OCI-LY3 (cell line): Measurements from ENCODE around the gene SERAC1.

Experiments
- H2AFZ ChIP-seq: fragments of 200-600, 300-600 bp; shearing (Covaris generic); 2 replicates; pipeline ENCODE4 v1.6.0; 2014; ENCODE audit warnings: antibody characterized with exemption, low read depth, low read length
- H3K27ac ChIP-seq: fragments of 200-600, 300-600 bp; sonication (generic); 2 replicates; pipeline ENCODE4 v1.5.1; 2014; ENCODE audit warnings: mild to moderate bottlenecking, low read length, moderate library complexity, mixed read lengths
- H3K27me3 ChIP-seq: fragments of 200-600, 300-600 bp; sonication (generic); 2 replicates; pipeline ENCODE4 v1.6.1; 2014; ENCODE audit warnings: low read depth, low read length, mixed read lengths
- H3K36me3 ChIP-seq: fragments of 200-600, 300-600 bp; sonication (generic); replicated peaks from 2 replicates; pipeline ENCODE3; 2014; ENCODE audit warnings: low read depth, low read length, mixed read lengths
- H3K4me1 ChIP-seq: fragments of 300-600, 200-600 bp; sonication (generic); 2 replicates; pipeline ENCODE4 v1.6.1; 2014; ENCODE audit warnings: low read length, mixed read lengths
- H3K4me2 ChIP-seq: fragments of 200-600, 300-600 bp; sonication (generic); 2 replicates; pipeline ENCODE4 v1.6.1; 2014; ENCODE audit warnings: low read length, mixed read lengths
- H3K4me3 ChIP-seq: fragments of 300-600, 200-600 bp; sonication (generic); 2 replicates; pipeline ENCODE4 v1.5.1; 2014; ENCODE audit warnings: antibody characterized with exemption, mild to moderate bottlenecking, low read length, moderate library complexity
- H3K79me2 ChIP-seq: fragments of 300-600, 200-600 bp; shearing (Covaris generic); 2 replicates; pipeline ENCODE4 v1.6.1; 2014; ENCODE audit warnings: mild to moderate bottlenecking, low read length, mixed read lengths
- H3K9ac ChIP-seq: fragments of 300-600, 200-600 bp; shearing (Covaris generic); 2 replicates; pipeline ENCODE4 v1.6.0; 2014; ENCODE audit warnings: mild to moderate bottlenecking, low read length, moderate library complexity
- H3K9me3 ChIP-seq: fragments of 200-600, 300-600 bp; shearing (Covaris generic); 2 replicates; pipeline ENCODE4 v1.6.1; 2014; ENCODE audit warnings: low read length, mixed read lengths; ENCODE audit not compliant: insufficient read depth
- H4K20me1 ChIP-seq: fragments of 200-600, 300-600 bp; sonication (generic); 2 replicates; pipeline ENCODE4 v1.6.1; 2016; ENCODE audit warnings: low read length, mixed read lengths; ENCODE audit not compliant: insufficient read depth
- EZH2phosphoT487 ChIP-seq: fragments of 200-600 bp; shearing (Covaris generic); IDR thresholded peaks from 2 replicates; pipeline ENCODE4 v1.6.1; 2018; ENCODE audit warnings: antibody characterized with exemption, mixed run types, low read depth
- TF ChIP-seq, protein P1 (sequence below): fragments of 200-600, 300-600 bp; sonication (generic); IDR thresholded peaks from 2 replicates; pipeline ENCODE4 v1.5.1; 2014; ENCODE audit warnings: antibody characterized with exemption, low read length, low read depth

Gene SERAC1

DNA sequence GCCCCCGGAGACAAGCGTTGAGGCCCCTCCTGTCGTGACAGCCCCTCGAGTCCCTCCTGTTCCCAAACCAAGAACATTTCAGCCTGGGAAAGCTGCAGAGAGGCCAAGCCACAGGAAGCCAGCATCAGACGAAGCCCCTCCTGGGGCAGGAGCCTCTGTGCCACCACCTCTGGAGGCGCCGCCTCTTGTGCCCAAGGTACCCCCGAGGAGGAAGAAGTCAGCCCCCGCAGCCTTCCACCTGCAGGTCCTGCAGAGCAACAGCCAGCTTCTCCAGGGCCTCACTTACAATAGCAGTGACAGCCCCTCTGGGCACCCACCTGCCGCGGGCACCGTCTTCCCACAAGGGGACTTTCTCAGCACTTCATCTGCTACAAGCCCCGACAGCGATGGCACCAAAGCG lies 72.4 kb downstream of the SERAC1 start:
- H3K79me2 ChIP-seq: no peaks in the 10 kb centered on the region
- no peak overlapping the region for H2AFZ ChIP-seq
- no peak overlapping the region for H3K4me3 ChIP-seq
- H3K9me3 ChIP-seq: no peaks in the 10 kb centered on the region
- H4K20me1 ChIP-seq: no peaks in the 10 kb centered on the region
- peaks cover 6% of the 10 kb centered on the region for H3K36me3 ChIP-seq
- H3K27me3 ChIP-seq: no peaks in the 10 kb centered on the region
- H3K27ac ChIP-seq: no peak overlapping the region
- no peak overlapping the region for H3K9ac ChIP-seq
- TF ChIP-seq, protein P1, sequence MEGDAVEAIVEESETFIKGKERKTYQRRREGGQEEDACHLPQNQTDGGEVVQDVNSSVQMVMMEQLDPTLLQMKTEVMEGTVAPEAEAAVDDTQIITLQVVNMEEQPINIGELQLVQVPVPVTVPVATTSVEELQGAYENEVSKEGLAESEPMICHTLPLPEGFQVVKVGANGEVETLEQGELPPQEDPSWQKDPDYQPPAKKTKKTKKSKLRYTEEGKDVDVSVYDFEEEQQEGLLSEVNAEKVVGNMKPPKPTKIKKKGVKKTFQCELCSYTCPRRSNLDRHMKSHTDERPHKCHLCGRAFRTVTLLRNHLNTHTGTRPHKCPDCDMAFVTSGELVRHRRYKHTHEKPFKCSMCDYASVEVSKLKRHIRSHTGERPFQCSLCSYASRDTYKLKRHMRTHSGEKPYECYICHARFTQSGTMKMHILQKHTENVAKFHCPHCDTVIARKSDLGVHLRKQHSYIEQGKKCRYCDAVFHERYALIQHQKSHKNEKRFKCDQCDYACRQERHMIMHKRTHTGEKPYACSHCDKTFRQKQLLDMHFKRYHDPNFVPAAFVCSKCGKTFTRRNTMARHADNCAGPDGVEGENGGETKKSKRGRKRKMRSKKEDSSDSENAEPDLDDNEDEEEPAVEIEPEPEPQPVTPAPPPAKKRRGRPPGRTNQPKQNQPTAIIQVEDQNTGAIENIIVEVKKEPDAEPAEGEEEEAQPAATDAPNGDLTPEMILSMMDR: no peak
- TF ChIP-seq EZH2phosphoT487: no peak
- H3K4me1 ChIP-seq: no peaks in the 10 kb centered on the region
- H3K4me2 ChIP-seq: no peak overlapping the region

DNA sequence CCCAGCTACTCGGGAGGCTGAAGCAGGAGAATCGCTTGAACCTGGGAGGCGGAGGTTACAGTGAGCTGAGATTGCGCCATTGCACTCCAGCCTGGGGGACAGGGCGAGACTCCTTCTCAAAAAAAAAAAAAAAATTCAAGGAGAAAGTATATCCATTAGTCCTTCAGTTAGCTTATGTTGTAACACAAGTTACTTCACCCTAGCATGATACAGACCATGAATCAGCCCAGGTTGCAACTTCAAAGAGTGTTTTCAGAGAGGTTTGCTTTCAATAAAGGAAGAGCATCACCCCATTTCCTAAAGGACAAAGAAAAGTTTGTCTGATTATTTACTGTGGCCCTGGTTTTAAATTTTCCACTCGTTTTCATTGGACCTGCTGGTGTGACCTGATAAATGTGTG lies 73.0 kb downstream of the SERAC1 start:
- Histone ChIP-seq H3K4me2 (no peak overlapping the region), H2AFZ (no peak overlapping the region), H3K36me3 (peaks cover 6% of the 10 kb centered on the region), H3K9ac (no peak overlapping the region), H3K27ac (no peak overlapping the region), H3K9me3 (no peaks in the 10 kb centered on the region), H4K20me1 (no peaks in the 10 kb centered on the region), H3K27me3 (no peaks in the 10 kb centered on the region), H3K4me3 (no peak overlapping the region), H3K79me2 (no peaks in the 10 kb centered on the region), H3K4me1 (no peaks in the 10 kb centered on the region)
- no peak for TF ChIP-seq EZH2phosphoT487
- TF ChIP-seq, protein P1: no peak

DNA sequence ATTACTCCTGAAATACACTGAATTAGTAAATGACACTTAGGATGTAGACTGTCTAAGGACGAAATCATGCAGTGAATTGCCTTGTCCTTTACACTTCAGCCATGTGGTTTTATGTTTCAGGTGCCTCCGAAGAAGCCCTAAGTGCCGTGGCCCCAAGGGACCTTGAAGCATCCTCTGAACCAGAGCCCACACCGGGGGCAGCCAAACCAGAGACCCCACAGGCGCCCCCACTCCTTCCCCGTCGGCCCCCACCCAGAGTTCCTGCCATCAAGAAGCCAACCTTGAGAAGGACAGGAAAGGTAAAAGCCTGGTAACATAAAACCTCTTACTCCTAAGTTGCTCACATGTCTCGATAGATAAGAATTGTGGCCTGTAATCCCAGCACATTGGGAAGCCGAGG lies 75.3 kb downstream of the SERAC1 start:
- Histone ChIP-seq H3K27ac (no peak overlapping the region), H3K36me3 (peaks cover 6% of the 10 kb centered on the region), H3K9me3 (no peaks in the 10 kb centered on the region), H3K79me2 (no peaks in the 10 kb centered on the region), H3K4me3 (no peak overlapping the region), H3K9ac (no peak overlapping the region), H3K27me3 (no peaks in the 10 kb centered on the region), H3K4me1 (no peaks in the 10 kb centered on the region), H3K4me2 (no peak overlapping the region), H2AFZ (no peak overlapping the region), H4K20me1 (no peaks in the 10 kb centered on the region)
- TF ChIP-seq EZH2phosphoT487: no peak
- TF ChIP-seq, protein P1: no peak

DNA sequence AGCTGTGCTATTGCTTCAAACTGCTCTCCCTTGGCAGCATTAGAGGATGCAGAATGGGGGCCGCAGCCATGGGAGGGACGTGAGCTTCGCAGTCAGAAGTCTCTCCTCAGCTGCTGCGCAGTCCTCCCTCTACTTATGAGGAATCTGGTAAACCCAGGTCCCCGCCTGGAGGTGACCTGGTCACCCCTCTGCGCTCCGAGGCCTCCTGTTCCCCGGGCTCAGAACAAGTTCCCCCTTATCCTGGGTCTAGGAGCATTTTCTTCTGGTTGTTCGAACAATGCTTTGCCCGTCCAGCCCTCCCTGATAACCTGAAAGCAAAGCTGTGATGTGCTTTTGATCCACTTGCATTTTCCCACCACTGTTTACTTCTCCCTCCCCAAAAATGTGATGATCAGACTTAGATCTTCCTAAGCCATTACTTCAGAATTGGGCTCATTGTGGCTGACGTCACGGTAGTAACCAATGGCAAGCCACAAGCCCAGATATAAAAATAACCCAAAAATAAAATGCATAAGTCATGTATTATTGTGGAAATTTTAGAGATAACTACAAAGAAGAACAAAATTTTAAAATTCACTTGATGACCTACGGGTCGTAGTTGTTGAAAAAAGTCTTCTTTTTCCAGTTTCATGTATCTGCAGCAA lies 80.7 kb downstream of the SERAC1 start:
- Histone ChIP-seq H3K4me3 (no peak overlapping the region), H3K4me1 (0 out of 2 replicates have a peak, but pooled peaks cover 5% of the 10 kb centered on the region), H3K9me3 (no peaks in the 10 kb centered on the region), H3K4me2 (no peak overlapping the region), H3K9ac (no peak overlapping the region), H2AFZ (no peak overlapping the region), H3K27me3 (no peaks in the 10 kb centered on the region), H3K36me3 (no peaks in the 10 kb centered on the region), H3K27ac (no peak overlapping the region), H4K20me1 (no peaks in the 10 kb centered on the region), H3K79me2 (no peaks in the 10 kb centered on the region)
- no peak for TF ChIP-seq EZH2phosphoT487
- TF ChIP-seq, protein P1: no peak
